HG03439 (cell line): Measurements from ENCODE around the gene CYBC1.
"Not testable (repeated sequence)": the region's sequence is repeated elsewhere in the genome, so short reads cannot be mapped to it uniquely, and the experiment has no call there.

Source experiments
- ATAC-seq: cut with Tn5 transposase; IDR thresholded peaks from one replicate; pipeline ENCODE4 v1.9.1; 2021; ENCODE audit warnings: mild to moderate bottlenecking, moderate library complexity; ENCODE audit not compliant: unreplicated experiment

Gene CYBC1

GRCh38 chr17:82435601-82436583, 14.7 kb downstream of the CYBC1 start:
- no peak for ATAC-seq

GRCh38 chr17:82435103-82435502, 15.4 kb downstream of the CYBC1 start:
- no peak for ATAC-seq

DNA sequence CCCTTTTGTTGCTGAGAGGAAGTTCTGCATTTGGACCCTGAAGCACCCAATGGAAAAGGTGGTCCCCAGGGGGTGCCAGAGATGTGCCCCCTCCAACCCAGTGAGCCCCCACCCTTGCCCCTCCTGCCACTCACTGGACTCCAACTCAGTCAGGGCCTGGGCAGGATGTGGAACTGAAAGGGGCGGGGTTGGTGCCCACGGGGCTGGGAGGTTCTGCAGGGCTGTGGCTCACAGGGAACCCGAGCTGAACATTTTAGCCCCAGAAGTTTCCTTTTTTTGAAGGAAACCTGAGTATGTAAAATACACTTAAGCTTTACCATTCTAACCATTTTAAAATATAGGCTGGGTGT, 16.4 kb downstream of the CYBC1 start:
- no peak for ATAC-seq

GRCh38 chr17:82433560-82434215, 16.9 kb downstream of the CYBC1 start:
- no peak for ATAC-seq

- ATAC-seq = no peak
Observed at GRCh38 chr17:82432017-82432416, 18.5 kb downstream of the CYBC1 start.

DNA sequence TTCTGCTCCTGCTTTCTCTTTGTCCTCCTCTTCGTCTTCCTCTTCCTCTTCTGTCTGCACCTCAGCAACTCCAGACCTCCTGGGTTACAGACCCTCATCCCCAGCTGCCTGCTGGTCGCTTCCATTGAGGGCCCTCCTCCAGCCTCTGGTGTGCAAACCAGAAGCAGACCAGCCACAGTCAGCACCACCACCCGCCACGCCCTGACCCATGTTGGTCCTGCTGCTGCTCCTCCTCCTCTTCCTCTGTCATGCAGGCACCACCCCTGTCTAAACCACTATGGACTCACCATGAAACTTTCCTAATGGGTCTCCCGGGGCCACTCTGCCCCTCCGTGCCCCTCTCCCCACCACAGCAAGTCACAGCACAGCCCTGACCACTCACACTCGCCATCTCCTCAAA, 20.7 kb downstream of the CYBC1 start:
- ATAC-seq = peak; percentile 45

DNA sequence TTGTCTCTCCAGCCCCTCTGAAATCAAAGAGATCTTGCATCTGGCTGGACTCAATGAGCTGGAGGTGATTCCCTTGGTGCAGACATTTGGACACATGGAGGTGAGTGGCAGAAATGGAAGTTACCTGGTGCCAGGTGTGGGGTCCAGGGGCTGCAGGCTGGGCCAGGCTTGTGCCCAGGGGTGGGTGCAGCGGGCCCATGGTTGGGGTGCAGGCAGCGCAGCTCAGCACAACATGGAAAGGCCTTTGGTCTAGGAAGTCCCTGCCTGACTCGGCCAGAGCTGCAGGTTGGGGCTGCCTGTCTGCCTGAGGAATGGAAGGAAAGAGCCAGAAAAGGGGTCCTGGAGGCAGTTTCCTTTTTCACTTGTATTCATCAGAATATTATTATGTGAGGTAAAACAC, 22.0 kb downstream of the CYBC1 start:
- ATAC-seq = no peak

DNA sequence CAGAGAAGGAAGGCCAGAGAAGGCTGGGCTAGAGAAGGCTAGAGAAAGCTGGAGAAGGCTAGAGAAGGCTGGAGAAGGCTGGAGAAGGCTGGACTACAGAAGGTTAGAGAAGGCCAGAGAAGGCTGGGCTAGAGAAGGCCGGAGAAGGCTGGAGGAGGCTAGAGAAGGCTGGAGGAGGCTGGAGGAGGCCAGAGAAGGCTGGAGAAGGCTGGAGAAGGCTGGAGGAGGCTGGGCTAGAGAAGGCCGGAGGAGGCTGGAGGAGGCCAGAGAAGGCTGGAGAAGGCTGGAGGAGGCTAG, 25.7 kb downstream of the CYBC1 start:
- ATAC-seq = no peak

- ATAC-seq = no peak
Observed at GRCh38 chr17:82424001-82424862, 26.3 kb downstream of the CYBC1 start.

DNA sequence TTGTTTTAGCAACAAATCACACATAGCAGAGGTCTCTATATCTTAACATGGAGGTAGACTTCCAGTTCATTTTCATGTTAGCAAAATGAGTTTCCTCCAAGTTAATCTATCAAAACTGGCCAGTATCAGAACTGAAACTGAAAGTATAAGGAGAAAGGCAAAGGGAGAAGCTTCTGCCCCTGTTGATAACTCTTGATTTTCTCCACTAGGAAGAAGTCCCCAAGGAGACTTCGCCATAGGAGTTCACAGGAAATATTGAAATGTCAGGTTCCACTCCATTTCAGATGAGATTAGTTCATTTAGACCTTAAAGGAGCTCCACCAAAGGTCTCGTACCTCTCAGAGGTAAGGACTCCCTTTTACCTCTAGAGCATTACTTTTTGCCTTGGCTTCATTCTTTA, 31.0 kb downstream of the CYBC1 start:
- ATAC-seq = no peak

GRCh38 chr17:82418001-82418986, 32.3 kb downstream of the CYBC1 start, which contains the start of the genes HEXD and OGFOD3:
Gene HEXD (plus strand): TSS chr17:82418347. CDS start chr17:82419800, 1,453 bp downstream.
Gene OGFOD3 (minus strand): TSS chr17:82418586. CDS start chr17:82418485, 101 bp downstream.
- peak; percentile 89 for ATAC-seq

DNA sequence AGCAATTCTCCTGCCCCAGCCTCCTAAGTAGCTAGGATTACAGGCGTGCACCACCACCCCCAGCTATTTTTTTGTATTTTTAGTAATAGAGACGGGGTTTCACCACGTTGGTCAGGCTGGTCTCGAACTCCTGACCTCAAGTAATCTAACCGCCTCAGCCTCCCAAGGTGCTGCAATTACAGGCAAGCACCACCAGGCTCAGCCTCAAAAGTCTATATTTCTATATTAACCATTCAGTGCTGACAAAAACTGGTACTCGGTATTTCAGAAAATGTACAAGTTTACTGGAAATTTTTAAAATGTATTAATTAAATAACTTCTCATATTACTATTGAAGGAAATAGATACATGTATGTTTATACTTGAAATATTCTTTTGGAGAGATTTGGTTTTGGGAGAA, 33.8 kb downstream of the CYBC1 start:
- no peak for ATAC-seq

DNA sequence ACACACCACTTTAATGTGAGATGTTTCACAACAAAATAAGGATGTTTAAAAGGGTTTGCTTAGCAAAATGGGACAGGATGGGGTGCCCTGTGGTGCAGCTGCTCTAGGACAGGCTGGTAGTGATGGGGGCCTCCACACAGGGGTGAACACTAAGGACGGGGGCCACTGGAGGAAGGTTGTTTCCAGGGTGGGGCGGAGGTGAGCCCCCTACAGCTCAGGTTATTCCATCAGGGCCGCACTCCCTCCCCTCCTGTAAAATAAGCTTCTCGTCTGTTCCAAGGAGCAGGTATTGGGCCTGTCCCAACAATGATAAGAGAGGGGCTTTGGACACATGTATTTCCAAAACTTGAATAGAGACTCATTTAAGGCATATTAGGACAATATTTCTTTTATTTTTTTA, 34.3 kb downstream of the CYBC1 start:
- no peak for ATAC-seq

DNA sequence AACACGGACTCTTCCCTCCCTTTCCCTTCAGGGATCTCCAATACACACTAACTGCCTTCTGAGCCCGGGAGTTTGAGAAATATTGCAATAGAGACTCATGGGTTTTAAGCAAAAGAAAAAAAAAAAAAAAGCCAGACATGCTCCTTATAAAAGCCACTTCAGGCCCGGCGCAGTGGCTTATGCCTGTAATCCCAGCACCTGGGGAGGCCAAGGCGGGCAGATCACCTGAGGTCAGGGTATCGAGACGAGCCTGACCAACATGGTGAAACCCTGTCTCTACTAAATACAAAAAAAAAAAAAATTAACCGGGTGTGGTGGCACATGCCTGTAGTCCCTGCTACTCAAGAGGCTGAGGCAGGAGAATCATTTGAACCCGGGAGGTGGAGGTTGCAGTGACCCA, 34.8 kb downstream of the CYBC1 start:
- ATAC-seq = no peak

GRCh38 chr17:82415336-82415735, 35.2 kb downstream of the CYBC1 start:
- no peak for ATAC-seq

DNA sequence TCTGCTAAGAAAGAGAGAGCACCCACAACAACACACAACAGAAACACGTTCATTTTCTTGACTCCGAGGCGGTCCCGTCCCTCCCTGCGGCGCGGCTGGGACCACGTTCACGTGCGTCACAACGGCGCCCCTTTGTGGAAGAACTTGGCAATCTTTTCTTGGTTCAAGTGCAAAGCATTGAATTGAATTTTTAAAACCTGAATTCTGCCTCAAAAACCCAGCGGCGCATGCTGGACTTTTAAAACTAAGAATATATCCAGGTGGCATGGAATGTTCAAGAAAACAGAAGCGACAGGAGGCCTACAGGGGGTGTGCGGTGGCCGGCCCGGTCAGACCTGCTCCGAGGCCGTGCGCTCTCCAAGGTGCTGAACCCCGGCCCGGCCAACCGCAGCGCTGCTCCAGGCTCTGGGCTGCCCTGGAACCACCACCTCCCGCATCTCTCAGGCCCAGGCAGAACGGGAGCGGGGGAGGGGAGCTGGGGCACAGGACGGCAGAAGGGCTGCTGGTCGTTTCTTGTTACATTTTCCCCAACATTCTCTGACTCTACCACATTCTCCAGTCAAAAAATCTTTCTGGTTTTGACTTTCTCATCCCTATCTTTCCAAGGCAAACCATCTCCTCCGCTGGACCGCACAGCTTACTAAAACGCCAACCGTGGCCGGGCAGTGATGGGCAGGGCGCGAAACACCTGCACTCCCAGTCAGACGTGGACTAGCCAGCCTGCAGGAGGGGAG, 35.8 kb downstream of the CYBC1 start:
- no peak for ATAC-seq

DNA sequence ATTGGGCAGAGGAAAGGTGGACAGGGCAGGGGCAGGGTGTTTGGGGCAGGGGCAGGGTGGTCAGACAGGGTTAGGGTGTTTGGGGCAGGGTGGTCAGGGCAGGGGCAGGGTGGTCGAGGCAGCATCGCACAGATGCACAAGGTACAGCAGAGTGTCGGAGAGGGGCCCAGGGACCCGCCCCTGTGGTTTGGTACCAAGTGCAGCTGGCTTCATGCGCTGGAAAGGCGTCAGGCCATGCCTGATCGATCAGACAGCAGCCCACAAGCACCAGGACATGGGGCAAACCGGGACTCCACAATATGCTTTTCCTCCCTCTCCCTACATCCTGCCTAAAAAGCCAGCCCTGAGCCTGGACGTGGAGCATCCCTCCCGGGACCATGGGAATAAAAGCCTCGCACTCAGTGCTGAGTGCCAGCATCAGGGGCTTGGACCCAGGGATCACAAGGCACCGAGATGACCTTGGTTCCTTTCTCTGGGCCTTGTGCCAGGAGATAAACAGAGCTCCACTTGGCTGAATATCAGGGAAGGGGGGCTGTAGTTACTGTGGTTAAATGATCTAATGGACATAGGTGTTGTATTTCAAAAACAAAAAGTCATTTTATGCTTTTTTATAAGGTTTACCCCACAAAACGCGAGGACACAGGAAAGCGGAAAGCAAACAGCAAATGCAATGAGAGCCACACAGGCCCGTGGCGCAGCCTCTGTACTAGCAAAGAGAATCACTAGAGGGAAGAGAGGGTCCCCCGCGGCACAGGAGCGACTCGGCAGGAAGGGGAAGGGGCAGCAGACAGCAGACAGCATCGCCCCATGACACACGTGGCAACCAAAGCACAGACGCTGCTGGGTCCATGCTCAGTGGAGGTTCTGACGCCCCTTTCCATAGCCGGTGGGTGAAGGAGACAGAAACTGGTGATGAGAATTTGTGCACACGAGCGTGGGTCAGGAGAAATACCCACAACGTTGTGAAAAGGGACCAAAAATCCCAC, 37.7 kb downstream of the CYBC1 start:
- no peak for ATAC-seq

DNA sequence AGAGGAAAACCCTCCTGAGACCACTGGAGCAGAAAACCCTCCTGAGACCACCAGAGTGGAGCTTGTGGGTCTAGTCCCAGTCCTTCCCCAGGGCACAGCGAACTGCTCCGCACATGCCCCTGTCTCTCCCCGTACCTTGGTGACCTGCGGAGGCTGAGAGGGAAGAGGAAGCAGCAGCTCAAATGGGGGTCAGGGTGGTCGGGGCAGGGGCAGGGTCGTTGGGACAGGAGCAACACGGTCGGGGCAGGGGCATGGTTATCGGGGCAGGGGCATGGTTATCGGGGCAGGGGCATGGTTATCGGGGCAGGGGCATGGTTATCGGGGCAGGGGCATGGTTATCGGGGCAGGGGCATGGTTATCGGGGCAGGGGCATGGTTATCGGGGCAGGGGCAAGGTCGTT, 38.5 kb downstream of the CYBC1 start:
- not testable (repeated sequence) for ATAC-seq
